GM19468 (cell line): Measurements from ENCODE around the gene NRF1.

Source experiments
- ATAC-seq: cut with Tn5 transposase; IDR thresholded peaks from one replicate; pipeline ENCODE4 v1.9.1; 2021; ENCODE audit warnings: mild to moderate bottlenecking, moderate library complexity, moderate number of reproducible peaks; ENCODE audit not compliant: unreplicated experiment; ENCODE audit errors: extremely low read depth

The NRF1 gene

GRCh38 chr7:129764247-129765084, 152.9 kb downstream of the NRF1 start:
- no peak for ATAC-seq

DNA sequence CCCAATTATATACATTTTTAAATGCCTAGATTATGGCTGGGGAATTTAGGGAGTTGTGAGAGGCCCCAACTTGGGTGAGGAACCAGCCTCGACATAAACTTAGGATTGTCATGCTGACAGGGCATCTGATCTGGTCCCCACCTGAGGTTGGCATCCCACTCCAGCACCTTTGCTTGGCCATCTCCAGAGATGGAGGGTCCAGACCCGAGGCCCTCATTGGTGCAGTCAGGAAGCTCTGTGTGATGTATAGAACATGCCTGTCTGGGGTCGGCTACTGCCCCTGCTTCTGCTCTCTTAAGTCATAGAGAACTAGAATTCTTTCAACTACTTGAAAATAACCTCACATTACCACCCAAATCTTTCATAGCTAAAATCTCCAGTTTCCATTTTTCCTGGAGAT, 153.8 kb downstream of the NRF1 start:
- ATAC-seq, result no peak

DNA sequence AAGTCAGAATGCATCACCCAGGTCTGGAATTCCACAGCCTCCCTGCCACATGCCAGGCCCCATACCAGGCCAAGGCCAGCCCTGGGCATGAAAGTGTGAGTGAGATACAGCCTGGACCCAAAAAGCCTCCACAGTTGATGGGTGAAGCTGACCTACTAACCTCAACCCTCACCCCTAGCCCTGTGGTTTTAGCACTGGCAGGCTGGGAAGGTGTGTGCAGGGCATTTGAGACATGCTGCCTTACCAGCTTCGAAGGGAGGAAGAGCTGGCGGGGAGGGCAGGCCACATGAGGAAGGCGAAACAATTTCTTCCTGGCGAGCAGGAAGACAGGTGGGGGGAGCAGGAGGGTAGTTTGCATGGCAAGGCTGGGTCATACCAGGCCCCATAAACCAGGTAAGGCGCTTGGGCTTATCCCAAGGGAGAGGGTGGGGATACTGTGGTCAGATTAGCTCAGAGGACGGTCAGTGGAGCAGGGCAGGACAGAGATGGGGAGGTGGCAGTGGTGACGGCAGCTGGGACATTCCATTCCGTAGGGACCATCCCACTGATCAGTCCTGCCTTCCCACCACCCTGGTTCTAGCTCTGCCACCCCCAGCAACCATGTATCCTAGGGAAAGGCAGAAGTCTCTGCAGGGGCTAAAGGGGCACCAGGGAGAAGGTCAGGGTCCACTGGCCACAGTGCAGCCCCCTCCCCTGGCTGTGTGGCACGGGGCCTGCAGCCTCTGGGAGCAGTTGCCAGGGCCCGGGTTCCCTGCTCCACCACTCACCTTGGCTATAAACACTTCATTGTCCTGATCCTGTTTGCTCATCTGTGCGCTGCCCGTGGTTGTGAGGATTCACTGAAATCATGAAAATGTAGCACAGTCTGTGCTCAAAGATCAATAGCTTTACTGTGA, 155.8 kb downstream of the NRF1 start:
- no peak for ATAC-seq

- ATAC-seq, result no peak
These were observed 157.3 kb downstream of the NRF1 start for GRCh38 chr7:129768614-129769399.

- no peak for ATAC-seq
These were observed 157.9 kb downstream of the NRF1 start for GRCh38 chr7:129769400-129769774.

- no peak for ATAC-seq
These were observed 158.6 kb downstream of the NRF1 start for GRCh38 chr7:129769866-129770808.

- ATAC-seq, result no peak
These were observed 159.8 kb downstream of the NRF1 start for GRCh38 chr7:129771201-129771927.

DNA sequence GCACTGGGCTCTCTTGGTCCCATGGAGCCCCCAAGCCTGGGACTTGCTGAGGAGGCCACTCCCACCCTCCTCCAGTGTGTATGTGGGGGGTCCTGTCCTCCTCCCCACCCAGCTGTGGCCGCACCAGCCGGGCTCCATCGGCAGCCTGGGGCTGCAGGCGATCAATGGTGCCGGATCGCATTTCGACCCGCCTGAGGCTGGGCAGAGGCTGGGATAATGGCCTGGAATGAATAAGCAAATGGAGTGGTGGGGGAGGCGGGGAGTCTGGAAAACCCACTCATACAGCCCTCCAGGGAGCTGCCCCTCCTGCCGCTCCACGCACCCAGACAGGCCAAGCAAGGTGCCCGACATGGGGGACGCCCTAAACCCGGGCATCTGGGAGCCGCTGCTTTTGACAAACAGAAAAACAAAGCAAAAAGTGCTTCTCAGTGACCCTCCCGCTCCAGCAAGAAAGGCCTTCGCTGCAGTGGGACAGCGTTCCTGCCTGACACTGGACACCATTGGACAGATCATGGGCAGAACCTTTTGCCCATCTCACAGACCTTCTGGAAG, 160.5 kb downstream of the NRF1 start:
- no peak for ATAC-seq

DNA sequence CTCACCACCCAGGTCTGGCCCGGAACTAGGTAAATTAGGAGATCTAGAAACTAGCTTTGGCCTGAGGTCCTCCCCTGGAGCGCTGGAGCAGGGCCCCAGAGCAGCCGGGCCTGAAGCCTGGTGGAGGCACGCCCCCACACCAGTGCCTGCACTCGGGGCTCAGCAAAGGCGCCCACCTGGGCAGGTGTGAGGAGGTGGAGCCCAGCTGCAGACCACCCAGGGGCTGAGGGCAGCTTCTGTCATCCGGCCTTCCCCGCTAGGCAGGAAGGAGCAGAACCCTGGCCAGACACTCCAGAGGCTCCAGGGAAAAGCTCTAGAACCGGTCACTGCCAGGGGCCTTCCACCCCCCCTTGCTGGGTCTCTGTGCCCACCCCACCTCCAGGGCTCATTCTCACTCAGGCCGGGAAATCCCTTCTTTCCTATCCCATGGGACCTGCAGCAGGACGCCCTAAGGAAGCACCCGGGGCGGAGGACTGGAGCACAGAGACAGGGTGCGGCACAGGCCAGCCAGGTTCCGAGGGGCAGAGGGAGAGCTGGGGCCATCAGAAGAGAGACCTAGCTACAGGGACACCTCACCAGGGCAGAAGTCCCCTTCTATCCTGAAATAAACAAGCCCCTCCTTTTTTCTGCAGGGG, 161.2 kb downstream of the NRF1 start:
- ATAC-seq, result no peak

DNA sequence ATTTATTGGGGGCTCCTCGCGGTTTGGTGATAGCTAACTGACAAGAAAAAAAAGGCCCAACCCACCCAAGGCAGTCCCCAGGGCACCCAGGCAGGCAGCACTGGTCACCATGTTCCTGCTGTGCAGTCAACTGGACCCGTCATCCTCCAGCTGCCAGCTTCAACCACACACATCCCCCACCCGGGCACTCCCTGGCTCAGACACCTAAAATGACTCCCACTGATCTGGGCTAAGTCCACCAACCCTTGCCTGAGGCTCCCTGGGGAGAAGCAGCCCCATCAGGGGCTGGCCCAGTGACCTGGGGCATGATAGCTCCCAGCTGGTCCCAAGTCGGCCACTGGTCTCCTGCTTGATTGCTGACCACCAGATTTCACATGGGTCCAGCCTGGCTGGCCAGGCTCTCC, 161.8 kb downstream of the NRF1 start:
- ATAC-seq, result no peak

GRCh38 chr7:129773871-129774270, 162.4 kb downstream of the NRF1 start:
- no peak for ATAC-seq

- no peak for ATAC-seq
These were observed 162.8 kb downstream of the NRF1 start for GRCh38 chr7:129774359-129774758.

DNA sequence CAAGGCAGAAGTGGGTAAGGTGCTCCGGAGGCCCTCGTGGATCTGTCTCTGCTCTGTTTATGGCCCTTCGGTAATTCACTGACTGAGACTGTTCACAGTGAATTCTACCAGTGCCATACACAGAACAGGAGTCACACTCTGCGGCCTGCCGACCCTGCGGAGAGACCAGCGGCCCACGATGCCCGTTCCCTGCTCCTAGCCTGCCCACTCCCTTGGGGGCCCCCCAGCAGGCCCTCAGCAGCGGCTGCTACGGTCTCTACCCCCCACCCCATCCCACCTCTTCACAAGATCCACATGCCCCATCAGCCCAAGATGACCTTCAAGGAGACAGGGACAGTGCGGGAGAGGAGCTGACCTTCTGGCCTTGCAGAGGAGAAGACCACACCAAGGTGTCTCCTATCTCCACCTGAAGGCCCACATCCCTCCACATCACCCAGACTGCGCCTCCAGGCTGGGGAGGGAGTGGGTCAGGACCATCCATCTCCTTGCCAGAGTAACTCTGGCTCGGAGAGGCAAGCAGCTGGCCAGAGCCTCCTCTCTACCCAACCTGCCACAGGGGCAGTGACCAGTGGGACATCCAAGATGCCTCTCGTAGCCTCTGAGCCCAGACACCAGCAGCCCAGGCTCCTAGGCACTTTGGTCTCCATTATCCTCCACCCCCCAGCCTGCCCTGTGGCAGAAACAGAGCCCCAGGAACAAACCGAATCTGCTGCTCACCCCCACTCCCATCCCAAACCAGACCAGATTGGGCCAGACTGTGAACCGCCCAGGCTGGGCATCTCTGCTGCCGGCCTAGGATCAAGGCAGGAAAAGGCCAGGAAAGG, 163.6 kb downstream of the NRF1 start:
- no peak for ATAC-seq

DNA sequence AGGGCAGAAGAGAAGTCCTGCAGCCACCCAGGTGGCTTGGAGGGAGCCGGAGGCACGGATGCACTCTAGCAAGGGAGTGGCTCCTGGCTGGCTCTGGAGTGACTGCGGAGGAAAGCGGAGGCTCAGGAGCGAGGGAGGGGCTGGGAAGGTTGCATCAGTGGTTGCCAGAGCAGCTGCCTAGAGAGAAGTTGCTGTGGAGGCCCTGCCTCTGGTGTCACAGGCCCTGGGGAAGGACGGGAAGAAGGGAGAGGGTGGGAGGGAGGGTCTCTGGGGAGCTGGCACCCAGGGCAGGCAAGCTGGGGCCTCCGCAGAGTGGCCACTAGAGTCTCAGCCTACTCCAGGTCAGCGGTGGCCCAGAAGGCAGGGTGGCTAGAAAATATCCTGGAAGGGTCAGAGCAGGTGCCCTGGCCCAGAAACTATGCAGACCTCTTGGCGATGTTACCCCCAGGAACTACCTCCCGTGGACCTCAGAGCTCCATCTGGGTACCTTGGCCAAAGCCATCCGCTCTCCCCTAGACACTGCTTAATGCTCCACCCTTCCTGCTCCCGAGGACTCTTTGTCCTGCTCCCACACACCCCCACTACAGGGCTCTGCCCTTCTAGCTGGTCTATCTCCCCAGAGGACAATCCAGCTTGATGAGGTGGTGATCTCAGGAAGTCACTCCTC, 164.3 kb downstream of the NRF1 start:
- no peak for ATAC-seq

DNA sequence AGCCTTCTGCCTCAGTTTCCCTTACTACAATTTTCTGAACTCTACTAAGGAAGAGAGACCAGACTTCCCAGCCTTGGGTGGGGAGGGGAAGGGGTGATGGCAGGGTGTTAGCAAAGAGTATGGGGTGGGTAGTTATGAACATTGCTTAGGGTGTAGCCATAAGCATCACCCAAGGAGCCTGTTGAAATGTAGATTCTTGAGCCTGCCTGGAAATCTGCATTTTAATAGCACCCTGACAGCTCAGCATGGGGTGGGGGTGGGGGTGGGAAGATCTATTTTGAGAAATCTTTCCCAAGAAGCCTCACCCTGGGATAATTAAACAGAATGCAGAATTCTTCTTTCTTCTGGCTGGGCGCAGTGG, 164.8 kb downstream of the NRF1 start:
- ATAC-seq, result no peak

GRCh38 chr7:129777195-129777844, 165.8 kb downstream of the NRF1 start:
- ATAC-seq, result no peak
